Measurements from ENCODE around the gene C10orf105. TPM values are rescaled to one million over a fixed set of nuclear protein-coding genes. Genes with fewer than 3 reads are reported as not detected.
A peak's percentile ranks its signal among the peaks of the same experiment; 100 is the strongest.

C10orf105 gene
- total RNA-seq, 1 donor from 2014 or later: 0.33 TPM

- Mint-ChIP-seq H3K27me3 (peaks cover 1% of the 10 kb centered on the region), H3K27ac (peak overlapping the region; percentile 47), H3K36me3 (ENCODE audit: low read depth) (peaks cover 4% of the 10 kb centered on the region), H3K4me3 (no peak overlapping the region), H3K9me3 (peaks cover 5% of the 10 kb centered on the region), H3K4me1 (peaks cover 4% of the 10 kb centered on the region)
- no peak for DNase-seq
- intact Hi-C loops (cut with micrococcal nuclease): no loop called here
Measured at GRCh38 chr10:71688256-71688655, 31.3 kb downstream of the C10orf105 start.

GRCh38 chr10:71687480-71687879, 32.1 kb downstream of the C10orf105 start:
- H3K4me1 Mint-ChIP-seq: peaks cover 4% of the 10 kb centered on the region
- no peak overlapping the region for H3K27ac Mint-ChIP-seq
- DNase-seq: no peak
- no peak overlapping the region for H3K4me3 Mint-ChIP-seq
- H3K27me3 Mint-ChIP-seq: peaks cover 4% of the 10 kb centered on the region
- intact Hi-C loops (cut with micrococcal nuclease): no loop called here
- peaks cover 5% of the 10 kb centered on the region for H3K9me3 Mint-ChIP-seq
- peaks cover 4% of the 10 kb centered on the region for H3K36me3 Mint-ChIP-seq (ENCODE audit: low read depth)

- Mint-ChIP-seq H3K4me1 (peaks cover 4% of the 10 kb centered on the region), H3K36me3 (ENCODE audit: low read depth) (peaks cover 4% of the 10 kb centered on the region), H3K27me3 (peaks cover 4% of the 10 kb centered on the region), H3K27ac (no peak overlapping the region), H3K4me3 (no peak overlapping the region), H3K9me3 (peaks cover 5% of the 10 kb centered on the region)
- intact Hi-C loops (cut with micrococcal nuclease): no loop called here
- no peak for DNase-seq
Measured at GRCh38 chr10:71687077-71687476, 32.5 kb downstream of the C10orf105 start.

GRCh38 chr10:71685554-71686232, 33.9 kb downstream of the C10orf105 start:
- no peak overlapping the region for H3K27ac Mint-ChIP-seq
- no peak for DNase-seq
- intact Hi-C loops (cut with micrococcal nuclease): no loop called here
- peaks cover 4% of the 10 kb centered on the region for H3K4me1 Mint-ChIP-seq
- H3K27me3 Mint-ChIP-seq: peaks cover 4% of the 10 kb centered on the region
- H3K4me3 Mint-ChIP-seq: no peak overlapping the region
- H3K9me3 Mint-ChIP-seq: peaks cover 5% of the 10 kb centered on the region
- H3K36me3 Mint-ChIP-seq (ENCODE audit: low read depth): peaks cover 4% of the 10 kb centered on the region

GRCh38 chr10:71684356-71685173, 35.0 kb downstream of the C10orf105 start:
- Mint-ChIP-seq H3K4me3 (no peak overlapping the region), H3K27me3 (peaks cover 4% of the 10 kb centered on the region), H3K9me3 (peaks cover 5% of the 10 kb centered on the region), H3K27ac (no peak overlapping the region), H3K36me3 (ENCODE audit: low read depth) (peaks cover 4% of the 10 kb centered on the region), H3K4me1 (peaks cover 4% of the 10 kb centered on the region)
- intact Hi-C loops (cut with micrococcal nuclease): no loop called here
- DNase-seq: peak; percentile 65

- peaks cover 4% of the 10 kb centered on the region for H3K36me3 Mint-ChIP-seq (ENCODE audit: low read depth)
- intact Hi-C loops (cut with micrococcal nuclease): no loop called here
- H3K27ac Mint-ChIP-seq: no peak overlapping the region
- no peak overlapping the region for H3K4me3 Mint-ChIP-seq
- peaks cover 4% of the 10 kb centered on the region for H3K4me1 Mint-ChIP-seq
- no peak for DNase-seq
- peaks cover 4% of the 10 kb centered on the region for H3K9me3 Mint-ChIP-seq
- peaks cover 4% of the 10 kb centered on the region for H3K27me3 Mint-ChIP-seq
Measured at GRCh38 chr10:71683301-71683700, 36.3 kb downstream of the C10orf105 start.

GRCh38 chr10:71681977-71682376, 37.6 kb downstream of the C10orf105 start:
- Mint-ChIP-seq H3K27me3 (peaks cover 4% of the 10 kb centered on the region), H3K4me3 (no peak overlapping the region), H3K4me1 (peaks cover 2% of the 10 kb centered on the region), H3K36me3 (ENCODE audit: low read depth) (no peaks in the 10 kb centered on the region), H3K9me3 (no peaks in the 10 kb centered on the region), H3K27ac (no peak overlapping the region)
- no peak for DNase-seq
- intact Hi-C loops (cut with micrococcal nuclease): no loop called here

- intact Hi-C loops (cut with micrococcal nuclease): no loop called here
- H3K4me3 Mint-ChIP-seq: no peak overlapping the region
- no peak for DNase-seq
Measured at GRCh38 chr10:71679425-71679824, 40.2 kb downstream of the C10orf105 start.

GRCh38 chr10:71678057-71678805, 41.3 kb downstream of the C10orf105 start:
- peaks cover 3% of the 10 kb centered on the region for H3K27me3 Mint-ChIP-seq
- H3K4me1 Mint-ChIP-seq: no peaks in the 10 kb centered on the region
- DNase-seq: no peak
- H3K27ac Mint-ChIP-seq: no peak overlapping the region
- H3K4me3 Mint-ChIP-seq: no peak overlapping the region
- intact Hi-C loops (cut with micrococcal nuclease): no loop called here
- no peaks in the 10 kb centered on the region for H3K36me3 Mint-ChIP-seq (ENCODE audit: low read depth)
- H3K9me3 Mint-ChIP-seq: no peaks in the 10 kb centered on the region

More at GRCh38 chr10:71679425-71679824, 40.2 kb downstream of the C10orf105 start:
- no peaks in the 10 kb centered on the region for H3K36me3 Mint-ChIP-seq (ENCODE audit: low read depth)
- no peak overlapping the region for H3K27ac Mint-ChIP-seq
- peaks cover under 1% of the 10 kb centered on the region for H3K4me1 Mint-ChIP-seq
- peaks cover 4% of the 10 kb centered on the region for H3K27me3 Mint-ChIP-seq
- H3K9me3 Mint-ChIP-seq: no peaks in the 10 kb centered on the region

GRCh38 chr10:71677261-71677660, 42.3 kb downstream of the C10orf105 start:
- Mint-ChIP-seq H3K4me1 (no peaks in the 10 kb centered on the region), H3K4me3 (no peak overlapping the region), H3K27me3 (no peaks in the 10 kb centered on the region), H3K36me3 (ENCODE audit: low read depth) (no peaks in the 10 kb centered on the region), H3K9me3 (no peaks in the 10 kb centered on the region), H3K27ac (no peak overlapping the region)
- DNase-seq: no peak
- intact Hi-C loops (cut with micrococcal nuclease): no loop called here

GRCh38 chr10:71675295-71675970, 44.1 kb downstream of the C10orf105 start:
- Mint-ChIP-seq H3K4me1 (no peaks in the 10 kb centered on the region), H3K36me3 (ENCODE audit: low read depth) (no peaks in the 10 kb centered on the region), H3K4me3 (no peak overlapping the region), H3K27ac (no peak overlapping the region), H3K9me3 (no peaks in the 10 kb centered on the region), H3K27me3 (no peaks in the 10 kb centered on the region)
- no peak for DNase-seq
- intact Hi-C loops (cut with micrococcal nuclease): no loop called here

- DNase-seq: no peak
- no peaks in the 10 kb centered on the region for H3K9me3 Mint-ChIP-seq
- peaks cover 4% of the 10 kb centered on the region for H3K4me1 Mint-ChIP-seq
- no peak overlapping the region for H3K27ac Mint-ChIP-seq
- H3K36me3 Mint-ChIP-seq (ENCODE audit: low read depth): no peaks in the 10 kb centered on the region
- H3K27me3 Mint-ChIP-seq: no peaks in the 10 kb centered on the region
- intact Hi-C loops (cut with micrococcal nuclease): no loop called here
- no peak overlapping the region for H3K4me3 Mint-ChIP-seq
Measured at GRCh38 chr10:71671994-71672946, 47.3 kb downstream of the C10orf105 start.

- peak; percentile 68 for DNase-seq
Measured at GRCh38 chr10:71667387-71667752, 52.2 kb downstream of the C10orf105 start.

More at GRCh38 chr10:71667387-71667752, 52.2 kb downstream of the C10orf105 start:
- H3K27me3 Mint-ChIP-seq: no peaks in the 10 kb centered on the region
- intact Hi-C loops (cut with micrococcal nuclease): no loop called here
- H3K36me3 Mint-ChIP-seq (ENCODE audit: low read depth): no peaks in the 10 kb centered on the region
- H3K4me1 Mint-ChIP-seq: peaks cover 13% of the 10 kb centered on the region
- no peaks in the 10 kb centered on the region for H3K9me3 Mint-ChIP-seq
- no peak overlapping the region for H3K27ac Mint-ChIP-seq
- peak overlapping the region; percentile 2 for H3K4me3 Mint-ChIP-seq

Measured in activated CD4-positive, alpha-beta T cell treated with anti-CD3 and anti-CD28 coated beads, Interleukin-2, amount 10 ng/mL, durations not matched to agents 24 days and 14 days (primary cell).